Adrenal gland (tissue), 5 donors: Measurements from ENCODE around the gene HPDL.

ENCODE experiments used
- POLR2A ChIP-seq, 2 donors: fragments of 450-650 bp; IDR thresholded peaks; one replicate each; pipeline ENCODE4 v1.6.1; 2017; ENCODE audit warnings: antibody characterized with exemption in 2 of 2, mild to moderate bottlenecking in 2 of 2, moderate library complexity in 1 of 2
- TF ChIP-seq, protein P1 (sequence below), 6 experiments: fragments of 450-650 bp in 4 of 6; fragments of 200-600 bp in 2 of 6; sonication (generic) in 1 of 6; IDR thresholded peaks; 1 replicate in 5 of 6; 2 replicates in 1 of 6; pipeline versions ENCODE4 v1.5.1 to v1.8.0; 2016 to 2021; ENCODE audit warnings: antibody characterized with exemption in 6 of 6, mild to moderate bottlenecking in 2 of 6, moderate library complexity in 1 of 6
- donor health status: DM: no; HTN: no; CAD: no.

DNA sequence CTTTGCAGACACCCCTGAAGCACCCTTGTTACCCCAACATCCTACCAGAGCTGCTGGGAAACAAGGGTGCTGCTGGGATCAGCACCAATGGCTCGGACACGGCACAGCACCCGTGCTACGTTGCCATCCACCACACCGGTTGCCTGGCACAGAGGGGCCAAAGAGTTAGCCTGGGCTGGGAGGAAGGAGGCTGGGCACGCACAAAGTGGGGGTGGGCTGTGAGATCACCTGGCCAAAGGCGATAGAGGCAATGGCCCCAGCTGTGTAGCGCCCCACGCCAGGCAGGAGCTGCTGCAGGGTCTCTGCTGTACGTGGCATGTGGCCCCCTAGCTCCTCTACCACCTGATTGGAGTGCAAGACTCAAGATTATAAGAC is 5.6 kb downstream of the HPDL start:
- TF ChIP-seq, protein P1, sequence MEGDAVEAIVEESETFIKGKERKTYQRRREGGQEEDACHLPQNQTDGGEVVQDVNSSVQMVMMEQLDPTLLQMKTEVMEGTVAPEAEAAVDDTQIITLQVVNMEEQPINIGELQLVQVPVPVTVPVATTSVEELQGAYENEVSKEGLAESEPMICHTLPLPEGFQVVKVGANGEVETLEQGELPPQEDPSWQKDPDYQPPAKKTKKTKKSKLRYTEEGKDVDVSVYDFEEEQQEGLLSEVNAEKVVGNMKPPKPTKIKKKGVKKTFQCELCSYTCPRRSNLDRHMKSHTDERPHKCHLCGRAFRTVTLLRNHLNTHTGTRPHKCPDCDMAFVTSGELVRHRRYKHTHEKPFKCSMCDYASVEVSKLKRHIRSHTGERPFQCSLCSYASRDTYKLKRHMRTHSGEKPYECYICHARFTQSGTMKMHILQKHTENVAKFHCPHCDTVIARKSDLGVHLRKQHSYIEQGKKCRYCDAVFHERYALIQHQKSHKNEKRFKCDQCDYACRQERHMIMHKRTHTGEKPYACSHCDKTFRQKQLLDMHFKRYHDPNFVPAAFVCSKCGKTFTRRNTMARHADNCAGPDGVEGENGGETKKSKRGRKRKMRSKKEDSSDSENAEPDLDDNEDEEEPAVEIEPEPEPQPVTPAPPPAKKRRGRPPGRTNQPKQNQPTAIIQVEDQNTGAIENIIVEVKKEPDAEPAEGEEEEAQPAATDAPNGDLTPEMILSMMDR (IDR thresholded peaks at IDR 0.05) = no peak
- TF ChIP-seq POLR2A (IDR thresholded peaks at IDR 0.05) = no peak
